ENCODE data around the gene MRPL58. TPM values are rescaled to one million over a fixed set of nuclear protein-coding genes. Genes with fewer than 3 reads are reported as not detected.
"Not testable (repeated sequence)": the region's sequence is repeated elsewhere in the genome, so short reads cannot be mapped to it uniquely, and the experiment has no call there.

MRPL58 gene
- total RNA-seq: 17.9 and 19.4 TPM in 2 replicates

GRCh38 chr17:75012346-75013091 lies at the start of gene MRPL58:
MRPL58 (plus strand) TSS chr17:75012670; CDS start chr17:75012687, 17 bp downstream.
- peak; percentile 88 for DNase-seq (ENCODE audit: low read depth in 2 of 2)

- no peak for DNase-seq (ENCODE audit: low read depth in 2 of 2)
These were observed 48.8 kb upstream of the MRPL58 start for GRCh38 chr17:74963656-74964055.

- no peak for DNase-seq (ENCODE audit: low read depth in 2 of 2)
These were observed 48.2 kb upstream of the MRPL58 start for GRCh38 chr17:74964246-74964761.

- DNase-seq (ENCODE audit: low read depth in 2 of 2): no peak
These were observed 47.4 kb upstream of the MRPL58 start for GRCh38 chr17:74964988-74965622.

- DNase-seq (ENCODE audit: low read depth in 2 of 2): no peak
These were observed 44.1 kb upstream of the MRPL58 start for GRCh38 chr17:74968361-74968780.

- not testable (repeated sequence) for DNase-seq (ENCODE audit: low read depth in 2 of 2)
These were observed 43.0 kb upstream of the MRPL58 start for GRCh38 chr17:74969501-74969900.

GRCh38 chr17:74970395-74970794 lies 42.1 kb upstream of the MRPL58 start:
- DNase-seq (ENCODE audit: low read depth in 2 of 2): peak in 1 of 2 donors; percentile 71

GRCh38 chr17:74971069-74971841 lies 41.2 kb upstream of the MRPL58 start:
- no peak for DNase-seq (ENCODE audit: low read depth in 2 of 2)

- DNase-seq (ENCODE audit: low read depth in 2 of 2): no peak
These were observed 40.7 kb upstream of the MRPL58 start for GRCh38 chr17:74971842-74972106.

- peak; percentile 21 to 73 for DNase-seq (ENCODE audit: low read depth in 2 of 2)
These were observed 40.1 kb upstream of the MRPL58 start, which contains the start of gene HID1 for GRCh38 chr17:74972107-74972972. HID1 (minus strand) TSS chr17:74972759; CDS start chr17:74972656, 103 bp downstream.

GRCh38 chr17:74972973-74973328 lies 39.5 kb upstream of the MRPL58 start:
- DNase-seq (ENCODE audit: low read depth in 2 of 2): no peak

- no peak for DNase-seq (ENCODE audit: low read depth in 2 of 2)
These were observed 36.5 kb upstream of the MRPL58 start for GRCh38 chr17:74975943-74976342.

GRCh38 chr17:74977802-74978201 lies 34.7 kb upstream of the MRPL58 start:
- DNase-seq (ENCODE audit: low read depth in 2 of 2): no peak

- DNase-seq (ENCODE audit: low read depth in 2 of 2): no peak
These were observed 34.2 kb upstream of the MRPL58 start for GRCh38 chr17:74978240-74978639.

- DNase-seq (ENCODE audit: low read depth in 2 of 2): no peak
These were observed 32.9 kb upstream of the MRPL58 start for GRCh38 chr17:74979408-74980146.

GRCh38 chr17:74981318-74981978 lies 31.0 kb upstream of the MRPL58 start:
- DNase-seq (ENCODE audit: low read depth in 2 of 2): no peak

- DNase-seq (ENCODE audit: low read depth in 2 of 2): peak; percentile 49 to 75
These were observed 30.3 kb upstream of the MRPL58 start for GRCh38 chr17:74981979-74982662.

- not testable (repeated sequence) for DNase-seq (ENCODE audit: low read depth in 2 of 2)
These were observed 29.7 kb upstream of the MRPL58 start for GRCh38 chr17:74982663-74983313.

- no peak for DNase-seq (ENCODE audit: low read depth in 2 of 2)
These were observed 26.3 kb upstream of the MRPL58 start for GRCh38 chr17:74986206-74986576.
